ENCODE results near the gene MYH14.

The MYH14 gene

DNA sequence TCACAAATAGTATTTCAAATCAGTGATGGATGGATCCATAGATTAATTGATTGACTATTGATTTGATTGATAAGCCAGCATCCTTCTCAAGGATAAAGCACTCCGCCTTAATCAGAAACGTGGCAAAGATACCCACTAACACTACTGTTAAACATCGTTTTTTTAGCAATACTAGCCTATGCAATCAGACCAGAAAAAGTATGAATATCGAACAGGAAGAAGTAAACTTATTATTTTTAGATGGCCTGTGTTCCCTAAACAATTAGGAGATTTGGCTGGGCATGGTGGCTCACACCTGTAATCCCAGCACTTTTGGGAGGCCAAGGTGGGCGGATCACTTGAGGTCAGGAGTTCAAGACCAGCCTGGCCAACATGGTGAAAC is 49.5 kb downstream of the MYH14 start:
- H3K4me3 ChIP-seq (ENCODE audit: low read length): no peak overlapping the region

DNA sequence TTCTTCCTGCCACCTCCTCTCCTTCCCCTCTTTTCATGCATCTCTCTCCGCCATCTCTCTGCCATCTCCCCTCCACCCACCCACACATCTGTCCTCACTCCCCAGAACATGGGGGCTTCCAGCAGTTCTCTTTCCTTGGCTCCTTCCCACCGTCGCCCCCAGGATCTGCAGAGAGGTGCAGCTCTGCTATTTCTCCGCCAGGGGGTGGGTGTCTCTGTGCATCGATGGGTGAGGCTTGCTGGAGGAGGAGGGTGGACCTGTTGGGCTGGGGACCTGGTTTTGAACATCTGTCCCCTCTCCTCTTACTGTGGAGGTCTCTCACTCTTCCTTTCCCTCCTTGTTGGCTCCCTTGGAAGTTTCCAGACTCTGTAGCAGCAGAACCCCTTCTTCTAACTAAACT is 51.7 kb downstream of the MYH14 start:
- Histone ChIP-seq H3K4me1 (ENCODE audit: control insufficient read depth, insufficient read depth, low read length) (no peaks in the 10 kb centered on the region), H3K36me3 (ENCODE audit: control insufficient read depth, insufficient read depth, low read length) (no peaks in the 10 kb centered on the region; the same call in 1 of the 2 replicates), H3K27me3 (ENCODE audit: control insufficient read depth, insufficient read depth, low read length) (no peaks in the 10 kb centered on the region), H3K27ac (ENCODE audit: low read length) (no peak overlapping the region), H3K9me3 (ENCODE audit: control insufficient read depth, insufficient read depth, low read length) (peaks cover 7% of the 10 kb centered on the region), H3K4me3 (ENCODE audit: low read length) (no peak overlapping the region)
- DNase-seq (ENCODE audit: low read depth, low spot score): no peak
- WGBS (ENCODE audit: insufficient coverage, insufficient read length): no CpG with 5 or more reads among the region's 5 CpGs

More for the DNA sequence above, 49.5 kb downstream of the MYH14 start:
- no peak for DNase-seq (ENCODE audit: low read depth, low spot score)
- WGBS (ENCODE audit: insufficient coverage, insufficient read length): no CpG with 5 or more reads among the region's 5 CpGs
- Histone ChIP-seq H3K4me1 (ENCODE audit: control insufficient read depth, insufficient read depth, low read length) (no peaks in the 10 kb centered on the region), H3K27me3 (ENCODE audit: control insufficient read depth, insufficient read depth, low read length) (no peaks in the 10 kb centered on the region), H3K9me3 (ENCODE audit: control insufficient read depth, insufficient read depth, low read length) (peaks cover 7% of the 10 kb centered on the region), H3K36me3 (ENCODE audit: control insufficient read depth, insufficient read depth, low read length) (no peaks in the 10 kb centered on the region; the same call in 1 of the 2 replicates), H3K27ac (ENCODE audit: low read length) (no peak overlapping the region)

DNA sequence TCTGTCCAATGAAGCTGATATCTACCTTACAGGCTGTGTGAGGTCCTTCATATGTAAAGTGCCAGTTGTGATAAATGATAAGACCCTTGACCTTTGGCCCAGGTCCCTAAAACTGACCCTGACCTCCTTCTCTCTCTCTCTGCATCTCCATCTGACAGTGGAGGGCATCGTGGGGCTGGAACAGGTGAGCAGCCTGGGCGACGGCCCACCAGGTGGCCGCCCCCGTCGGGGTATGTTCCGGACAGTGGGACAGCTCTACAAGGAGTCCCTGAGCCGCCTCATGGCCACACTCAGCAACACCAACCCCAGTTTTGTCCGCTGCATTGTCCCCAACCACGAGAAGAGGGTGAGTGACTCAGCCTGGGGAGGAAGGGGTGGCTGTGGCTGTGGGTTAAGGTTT is 53.7 kb downstream of the MYH14 start:
- Histone ChIP-seq H3K9me3 (ENCODE audit: control insufficient read depth, insufficient read depth, low read length) (peaks cover 10% of the 10 kb centered on the region), H3K4me3 (ENCODE audit: low read length) (no peak overlapping the region), H3K27ac (ENCODE audit: low read length) (no peak overlapping the region), H3K36me3 (ENCODE audit: control insufficient read depth, insufficient read depth, low read length) (no peaks in the 10 kb centered on the region; the same call in 1 of the 2 replicates), H3K4me1 (ENCODE audit: control insufficient read depth, insufficient read depth, low read length) (no peaks in the 10 kb centered on the region), H3K27me3 (ENCODE audit: control insufficient read depth, insufficient read depth, low read length) (no peaks in the 10 kb centered on the region)
- no peak for DNase-seq (ENCODE audit: low read depth, low spot score)
- no CpG with 5 or more reads among the region's 10 CpGs for WGBS (ENCODE audit: insufficient coverage, insufficient read length)

DNA sequence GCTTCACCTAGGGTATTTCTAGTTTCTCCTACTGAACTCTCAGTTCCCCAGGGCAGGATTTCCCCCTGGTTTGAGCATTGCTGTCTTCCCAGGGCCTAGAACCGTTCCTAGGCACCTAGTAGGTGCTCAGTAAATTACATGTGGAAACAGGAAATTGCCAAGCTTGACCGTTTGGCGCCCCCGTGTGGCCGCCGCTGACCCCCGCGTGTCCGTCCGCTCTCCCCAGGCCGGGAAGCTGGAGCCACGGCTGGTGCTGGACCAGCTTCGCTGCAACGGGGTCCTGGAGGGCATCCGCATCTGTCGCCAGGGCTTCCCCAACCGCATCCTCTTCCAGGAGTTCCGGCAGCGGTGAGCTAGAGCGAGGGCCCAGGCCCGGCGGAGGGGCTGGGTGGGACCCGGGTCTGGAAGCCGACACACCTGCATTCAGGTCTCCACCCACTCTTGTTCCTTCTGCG is 55.5 kb downstream of the MYH14 start:
- no peak for DNase-seq (ENCODE audit: low read depth, low spot score)
- no peaks in the 10 kb centered on the region; the same call in 1 of the 2 replicates for H3K36me3 ChIP-seq (ENCODE audit: control insufficient read depth, insufficient read depth, low read length)
- no peak overlapping the region for H3K27ac ChIP-seq (ENCODE audit: low read length)
- no CpG with 5 or more reads among the region's 25 CpGs for WGBS (ENCODE audit: insufficient coverage, insufficient read length)
- no peaks in the 10 kb centered on the region for H3K27me3 ChIP-seq (ENCODE audit: control insufficient read depth, insufficient read depth, low read length)
- H3K9me3 ChIP-seq (ENCODE audit: control insufficient read depth, insufficient read depth, low read length): peaks cover 3% of the 10 kb centered on the region
- H3K4me3 ChIP-seq (ENCODE audit: low read length): no peak overlapping the region
- no peaks in the 10 kb centered on the region for H3K4me1 ChIP-seq (ENCODE audit: control insufficient read depth, insufficient read depth, low read length)

DNA sequence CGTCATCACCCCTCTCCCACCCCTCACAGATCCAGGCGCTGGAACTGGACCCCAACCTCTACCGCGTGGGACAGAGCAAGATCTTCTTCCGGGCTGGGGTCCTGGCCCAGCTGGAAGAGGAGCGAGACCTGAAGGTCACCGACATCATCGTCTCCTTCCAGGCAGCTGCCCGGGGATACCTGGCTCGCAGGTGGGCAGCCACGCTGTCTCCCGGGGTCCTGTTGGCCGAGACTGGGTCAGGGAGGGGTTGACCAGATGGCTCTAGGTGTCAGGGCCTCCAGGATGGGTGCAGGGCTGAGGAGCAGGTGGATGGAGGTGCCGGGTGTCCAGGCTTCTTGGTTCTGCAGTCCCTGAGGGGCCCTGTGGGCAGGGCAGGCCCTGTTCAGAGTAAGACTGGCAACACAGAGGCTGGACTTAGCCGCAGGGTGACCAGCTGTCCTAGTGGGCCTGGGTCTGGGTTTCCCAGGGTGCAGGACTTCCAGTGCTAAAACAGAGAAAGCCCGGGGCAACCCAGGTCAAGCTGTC is 58.1 kb downstream of the MYH14 start:
- H3K27ac ChIP-seq (ENCODE audit: low read length): no peak overlapping the region
- DNase-seq (ENCODE audit: low read depth, low spot score): no peak
- WGBS (ENCODE audit: insufficient coverage, insufficient read length): no CpG with 5 or more reads among the region's 16 CpGs

DNA sequence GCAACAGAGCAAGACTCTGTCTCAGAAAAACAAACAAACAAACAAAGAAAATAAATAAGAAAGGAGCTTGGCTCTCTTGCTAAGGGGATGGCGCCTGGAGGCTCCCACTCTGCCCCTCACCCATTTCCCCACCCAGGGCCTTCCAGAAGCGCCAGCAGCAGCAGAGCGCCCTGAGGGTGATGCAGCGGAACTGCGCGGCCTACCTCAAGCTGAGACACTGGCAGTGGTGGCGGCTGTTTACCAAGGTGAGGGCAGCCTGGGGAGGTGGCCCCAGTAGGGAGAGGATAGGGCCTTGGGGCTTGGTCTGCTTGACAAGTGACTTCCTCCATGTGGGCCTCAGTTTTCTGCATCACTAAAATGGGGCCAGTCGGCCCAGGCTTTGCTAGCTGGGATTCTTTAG is 59.8 kb downstream of the MYH14 start:
- DNase-seq (ENCODE audit: low read depth, low spot score): no peak
- no peak overlapping the region for H3K27ac ChIP-seq (ENCODE audit: low read length)
- H3K4me3 ChIP-seq (ENCODE audit: low read length): no peak overlapping the region
- no peaks in the 10 kb centered on the region for H3K27me3 ChIP-seq (ENCODE audit: control insufficient read depth, insufficient read depth, low read length)
- WGBS (ENCODE audit: insufficient coverage, insufficient read length): no CpG with 5 or more reads among the region's 8 CpGs
- H3K9me3 ChIP-seq (ENCODE audit: control insufficient read depth, insufficient read depth, low read length): peaks cover 3% of the 10 kb centered on the region
- H3K36me3 ChIP-seq (ENCODE audit: control insufficient read depth, insufficient read depth, low read length): no peaks in the 10 kb centered on the region
- H3K4me1 ChIP-seq (ENCODE audit: control insufficient read depth, insufficient read depth, low read length): no peaks in the 10 kb centered on the region

More for the DNA sequence above, 58.1 kb downstream of the MYH14 start:
- Histone ChIP-seq H3K9me3 (ENCODE audit: control insufficient read depth, insufficient read depth, low read length) (peaks cover 3% of the 10 kb centered on the region), H3K36me3 (ENCODE audit: control insufficient read depth, insufficient read depth, low read length) (no peaks in the 10 kb centered on the region; the same call in 1 of the 2 replicates), H3K4me1 (ENCODE audit: control insufficient read depth, insufficient read depth, low read length) (no peaks in the 10 kb centered on the region), H3K27me3 (ENCODE audit: control insufficient read depth, insufficient read depth, low read length) (no peaks in the 10 kb centered on the region), H3K4me3 (ENCODE audit: low read length) (no peak overlapping the region)

DNA sequence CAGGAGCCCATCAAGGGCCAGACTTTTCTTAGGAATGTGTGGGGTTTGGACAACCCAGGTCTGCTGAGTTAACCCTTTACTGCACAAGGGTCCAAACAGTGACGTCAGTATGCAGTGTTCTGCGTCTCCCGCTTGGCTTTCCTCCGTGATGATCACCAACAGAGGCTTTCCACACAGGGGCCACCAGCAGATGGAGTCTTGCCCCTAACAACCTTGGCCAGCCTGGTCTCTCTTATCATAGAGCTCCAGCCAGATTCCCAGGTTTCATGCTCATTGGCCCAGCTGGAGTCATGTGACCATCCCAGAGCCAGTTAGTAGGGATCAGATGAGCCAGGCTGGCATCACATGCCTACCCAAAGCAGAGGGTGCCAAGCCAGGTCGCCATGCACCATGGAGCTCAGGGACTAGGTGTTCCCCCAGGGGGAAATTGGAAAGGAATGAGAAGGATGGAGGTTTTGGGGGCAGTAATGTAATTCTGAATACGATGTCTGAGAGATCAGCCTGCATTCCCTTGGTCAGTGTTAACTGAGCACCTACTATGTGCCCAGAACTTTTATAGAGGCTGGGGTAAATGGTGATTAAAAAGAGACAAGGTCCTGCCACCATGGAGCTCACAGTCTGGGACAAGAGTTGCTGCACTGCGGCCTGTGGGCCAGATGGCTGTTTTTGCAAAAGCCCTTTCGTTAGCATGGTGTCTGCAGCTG is 61.2 kb downstream of the MYH14 start:
- Histone ChIP-seq H3K36me3 (ENCODE audit: control insufficient read depth, insufficient read depth, low read length) (no peaks in the 10 kb centered on the region), H3K27me3 (ENCODE audit: control insufficient read depth, insufficient read depth, low read length) (no peaks in the 10 kb centered on the region), H3K9me3 (ENCODE audit: control insufficient read depth, insufficient read depth, low read length) (peaks cover 5% of the 10 kb centered on the region), H3K4me3 (ENCODE audit: low read length) (no peak overlapping the region), H3K4me1 (ENCODE audit: control insufficient read depth, insufficient read depth, low read length) (no peaks in the 10 kb centered on the region), H3K27ac (ENCODE audit: low read length) (no peak overlapping the region)
- DNase-seq (ENCODE audit: low read depth, low spot score): no peak
- WGBS (ENCODE audit: insufficient coverage, insufficient read length): no CpG with 5 or more reads among the region's 8 CpGs

DNA sequence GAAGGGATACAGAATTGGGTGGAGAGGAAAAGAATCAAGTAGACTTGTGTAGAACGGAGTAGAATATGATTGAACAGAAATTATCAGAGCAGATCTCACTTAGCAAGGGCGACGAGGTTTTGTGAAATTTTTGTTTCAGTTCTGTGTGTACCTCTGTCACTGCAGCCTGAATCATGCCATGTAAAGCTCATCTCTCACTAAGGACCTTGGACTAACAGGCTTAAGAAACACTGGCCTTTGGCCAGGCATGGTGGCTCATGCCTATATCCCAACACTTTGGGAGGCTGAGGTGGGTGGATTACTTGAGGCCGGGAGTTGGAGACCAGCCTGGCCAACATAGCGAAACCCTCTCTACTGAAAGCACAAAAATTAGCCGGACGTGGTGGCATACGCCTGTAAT is 62.6 kb downstream of the MYH14 start:
- WGBS (ENCODE audit: insufficient coverage, insufficient read length): no CpG with 5 or more reads among the region's 8 CpGs

DNA sequence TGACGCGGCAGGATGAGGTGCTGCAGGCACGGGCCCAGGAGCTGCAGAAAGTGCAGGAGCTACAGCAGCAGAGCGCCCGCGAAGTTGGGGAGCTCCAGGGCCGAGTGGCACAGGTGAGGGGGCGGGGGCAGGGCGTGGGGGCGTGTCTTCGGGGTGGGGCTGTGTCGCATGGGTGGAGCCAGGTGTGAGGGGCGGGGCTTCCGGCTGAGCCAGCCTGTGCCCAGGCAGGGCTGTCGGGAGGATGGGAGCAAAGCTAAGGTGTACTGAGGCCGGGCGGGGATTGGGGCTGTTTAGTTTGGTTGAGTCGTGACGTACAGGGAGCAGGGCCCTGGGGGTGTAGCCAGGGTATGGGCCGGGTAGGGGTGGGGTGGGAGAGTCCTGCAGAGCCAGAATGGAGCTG is 63.5 kb downstream of the MYH14 start:
- Histone ChIP-seq H3K4me3 (ENCODE audit: low read length) (no peak overlapping the region), H3K9me3 (ENCODE audit: control insufficient read depth, insufficient read depth, low read length) (peaks cover 3% of the 10 kb centered on the region; the same call in 1 of the 2 replicates), H3K4me1 (ENCODE audit: control insufficient read depth, insufficient read depth, low read length) (no peaks in the 10 kb centered on the region), H3K27me3 (ENCODE audit: control insufficient read depth, insufficient read depth, low read length) (no peaks in the 10 kb centered on the region), H3K36me3 (ENCODE audit: control insufficient read depth, insufficient read depth, low read length) (no peaks in the 10 kb centered on the region), H3K27ac (ENCODE audit: low read length) (no peak overlapping the region)
- DNase-seq (ENCODE audit: low read depth, low spot score): peak; percentile 35
- no CpG with 5 or more reads among the region's 20 CpGs for WGBS (ENCODE audit: insufficient coverage, insufficient read length)

More for the DNA sequence above, 62.6 kb downstream of the MYH14 start:
- no peak for DNase-seq (ENCODE audit: low read depth, low spot score)
- Histone ChIP-seq H3K4me1 (ENCODE audit: control insufficient read depth, insufficient read depth, low read length) (no peaks in the 10 kb centered on the region), H3K27me3 (ENCODE audit: control insufficient read depth, insufficient read depth, low read length) (no peaks in the 10 kb centered on the region), H3K36me3 (ENCODE audit: control insufficient read depth, insufficient read depth, low read length) (no peaks in the 10 kb centered on the region), H3K27ac (ENCODE audit: low read length) (no peak overlapping the region), H3K9me3 (ENCODE audit: control insufficient read depth, insufficient read depth, low read length) (peaks cover 3% of the 10 kb centered on the region; the same call in 1 of the 2 replicates), H3K4me3 (ENCODE audit: low read length) (no peak overlapping the region)

DNA sequence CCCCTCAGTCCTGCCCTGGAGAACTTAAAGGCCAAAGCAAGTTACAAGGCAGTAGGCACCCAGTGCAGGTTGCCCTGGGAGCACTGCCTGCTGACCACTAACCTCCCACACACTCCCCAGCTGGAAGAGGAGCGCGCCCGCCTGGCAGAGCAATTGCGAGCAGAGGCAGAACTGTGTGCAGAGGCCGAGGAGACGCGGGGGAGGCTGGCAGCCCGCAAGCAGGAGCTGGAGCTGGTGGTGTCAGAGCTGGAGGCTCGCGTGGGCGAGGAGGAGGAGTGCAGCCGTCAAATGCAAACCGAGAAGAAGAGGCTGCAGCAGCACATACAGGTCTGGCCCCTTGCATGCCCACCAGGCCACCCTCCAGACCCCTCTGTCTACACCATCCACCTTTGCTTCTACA is 64.6 kb downstream of the MYH14 start:
- no CpG with 5 or more reads among the region's 13 CpGs for WGBS (ENCODE audit: insufficient coverage, insufficient read length)

DNA sequence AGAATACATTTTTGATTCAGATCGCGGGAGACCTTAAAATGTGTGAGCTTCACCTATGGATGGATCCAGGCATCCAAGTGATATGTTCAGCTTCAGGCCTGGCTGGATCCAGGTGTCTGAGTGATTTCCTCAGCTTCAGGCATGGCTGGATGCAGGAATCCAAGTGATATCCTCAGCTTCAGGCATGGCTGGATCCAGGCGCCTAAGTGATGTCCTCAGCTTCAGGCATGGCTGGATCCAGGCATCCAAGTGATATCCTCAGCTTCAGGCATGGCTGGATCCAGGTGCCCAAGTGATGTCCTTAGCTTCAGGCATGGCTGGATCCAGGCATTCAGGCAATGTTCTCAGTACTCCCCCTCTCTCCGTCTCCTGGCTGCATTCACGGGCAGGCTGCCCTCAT is 65.1 kb downstream of the MYH14 start:
- Histone ChIP-seq H3K27ac (ENCODE audit: low read length) (no peak overlapping the region), H3K27me3 (ENCODE audit: control insufficient read depth, insufficient read depth, low read length) (no peaks in the 10 kb centered on the region), H3K9me3 (ENCODE audit: control insufficient read depth, insufficient read depth, low read length) (peaks cover 3% of the 10 kb centered on the region), H3K36me3 (ENCODE audit: control insufficient read depth, insufficient read depth, low read length) (no peaks in the 10 kb centered on the region), H3K4me3 (ENCODE audit: low read length) (no peak overlapping the region), H3K4me1 (ENCODE audit: control insufficient read depth, insufficient read depth, low read length) (no peaks in the 10 kb centered on the region)
- no peak for DNase-seq (ENCODE audit: low read depth, low spot score)
- WGBS (ENCODE audit: insufficient coverage, insufficient read length): no CpG with 5 or more reads among the region's 5 CpGs

More for the DNA sequence above, 64.6 kb downstream of the MYH14 start:
- Histone ChIP-seq H3K4me1 (ENCODE audit: control insufficient read depth, insufficient read depth, low read length) (no peaks in the 10 kb centered on the region), H3K36me3 (ENCODE audit: control insufficient read depth, insufficient read depth, low read length) (no peaks in the 10 kb centered on the region), H3K9me3 (ENCODE audit: control insufficient read depth, insufficient read depth, low read length) (peaks cover 3% of the 10 kb centered on the region), H3K27ac (ENCODE audit: low read length) (no peak overlapping the region), H3K4me3 (ENCODE audit: low read length) (no peak overlapping the region), H3K27me3 (ENCODE audit: control insufficient read depth, insufficient read depth, low read length) (no peaks in the 10 kb centered on the region)
- no peak for DNase-seq (ENCODE audit: low read depth, low spot score)

Measured in iPS DF 6.9 (cell line).